Esophagus muscularis mucosa (tissue), 4 donors: ENCODE measurements around the gene STK39. TPM values are rescaled to one million over a fixed set of nuclear protein-coding genes. Genes with fewer than 3 reads are reported as not detected.

Experiments used
- DNase-seq: peaks from one replicate; pipeline ENCODE4 v3.0.0-alpha.2; 2017; ENCODE audit errors: extremely low spot score
- H3K27ac ChIP-seq, 4 donors: fragments of 200-600 bp; sonication (generic); replicated peaks in 1 of 4; 1 replicate in 3 of 4; 2 replicates in 1 of 4; pipeline ENCODE4 v1.5.1; 2016 to 2019; ENCODE audit warnings: mild to moderate bottlenecking in 1 of 4
- H3K27me3 ChIP-seq, 4 donors: fragments of 200-600 bp; sonication (generic); one replicate each; pipeline versions ENCODE4 v1.5.1 to v1.6.0; 2016 to 2019
- H3K36me3 ChIP-seq, 4 donors: fragments of 200-600 bp; sonication (generic); one replicate each; pipeline ENCODE4 v1.5.1; 2016 to 2019
- H3K4me1 ChIP-seq, 4 donors: fragments of 200-600 bp; sonication (generic); one replicate each; pipeline ENCODE4 v1.5.1; 2016 to 2019
- H3K4me3 ChIP-seq, 4 donors: fragments of 200-600 bp; sonication (generic); 1 replicate in 2 of 4; 2 replicates in 2 of 4; pipeline ENCODE4 v1.5.1; 2016 to 2019; ENCODE audit warnings: mild to moderate bottlenecking in 4 of 4, moderate library complexity in 1 of 4
- H3K9me3 ChIP-seq, 4 donors: fragments of 200-600 bp; sonication (generic); 1 replicate in 3 of 4; 2 replicates in 1 of 4; pipeline ENCODE4 v1.5.1; 2016 to 2019
- CTCF ChIP-seq, 3 experiments: fragments of 200-600 bp in 2 of 3; fragments of 450-650 bp in 1 of 3; sonication (generic) in 2 of 3; IDR thresholded peaks; one replicate each; pipeline ENCODE4 v1.5.1; 2017 to 2019; ENCODE audit warnings: antibody characterized with exemption in 3 of 3, mild to moderate bottlenecking in 2 of 3, moderate library complexity in 1 of 3
- EP300 ChIP-seq: sonication (generic); formaldehyde crosslinking; IDR thresholded peaks from one replicate; pipeline ENCODE4 v1.6.1; 2017; ENCODE audit warnings: antibody characterized with exemption
- POLR2A ChIP-seq: fragments of 450-650 bp; IDR thresholded peaks from one replicate; pipeline ENCODE4 v1.6.1; 2017; ENCODE audit warnings: antibody characterized with exemption, moderate library complexity, mild to moderate bottlenecking, low read depth
- POLR2AphosphoS5 ChIP-seq, 2 donors: sonication (generic); formaldehyde crosslinking; IDR thresholded peaks; one replicate each; pipeline ENCODE4 v1.6.1; 2017; ENCODE audit warnings: antibody characterized with exemption in 2 of 2
- WGBS: methylation state at CpG from one replicate; pipeline ENCODE4 v1.1.5; 2018; 5-methylcytosine and 5-hydroxymethylcytosine counted together
- intact Hi-C: fragments of 100-400 bp; cut with DNase I; formaldehyde crosslinking; loops from one replicate; pipeline ENCODE4 v1.15.1; 2023
- total RNA-seq, 4 donors: library from RNA; depleted of rRNA; stranded (reverse); fragments of >200 nt; gene quantifications; one replicate each; pipeline versions ENCODE4 v1.1.0 to v1.2.1, GENCODE V29; 2016

STK39 gene
- total RNA-seq, 4 donors from 2014 or later, result 32.5 to 49.1 (median 41.5) TPM

- no peak for DNase-seq
- intact Hi-C loops, result no loop called here
- 91% methylated on average over 9 of the region's 9 CpGs for WGBS
- Histone ChIP-seq H3K36me3 (peaks cover 0 to 25% (median 6%) of the 10 kb centered on the region in 4 donors), H3K27me3 (no peaks in the 10 kb centered on the region), H3K27ac (no peak overlapping the region), H3K9me3 (no peaks in the 10 kb centered on the region), H3K4me3 (no peak overlapping the region), H3K4me1 (peaks cover 0 to under 1% (median 0%) of the 10 kb centered on the region in 4 donors)
- TF ChIP-seq CTCF (IDR thresholded peaks at IDR 0.05) (no peak), EP300 (no peak), POLR2A (no peak), POLR2AphosphoS5 (IDR thresholded peaks at IDR 0.05) (no peak)
Measured at GRCh38 chr2:168064011-168064998, 183.1 kb downstream of the STK39 start.

- intact Hi-C loops, result no loop called here
- Histone ChIP-seq H3K27ac (no peak overlapping the region), H3K36me3 (peaks cover 0 to 31% (median 9%) of the 10 kb centered on the region in 4 donors), H3K27me3 (no peaks in the 10 kb centered on the region), H3K9me3 (no peaks in the 10 kb centered on the region), H3K4me3 (no peak overlapping the region), H3K4me1 (no peaks in the 10 kb centered on the region)
- TF ChIP-seq POLR2A, result no peak
- TF ChIP-seq EP300, result no peak
- no peak for TF ChIP-seq CTCF (IDR thresholded peaks at IDR 0.05)
- TF ChIP-seq POLR2AphosphoS5 (IDR thresholded peaks at IDR 0.05), result no peak
- DNase-seq, result no peak
- 74% methylated on average over 3 of the region's 3 CpGs for WGBS
Measured at GRCh38 chr2:168062936-168063335, 184.5 kb downstream of the STK39 start.

GRCh38 chr2:168062054-168062453 lies 185.3 kb downstream of the STK39 start:
- TF ChIP-seq CTCF (IDR thresholded peaks at IDR 0.05), result no peak
- TF ChIP-seq POLR2A, result no peak
- no peaks in the 10 kb centered on the region for H3K27me3 ChIP-seq
- WGBS, result 87% methylated on average over 6 of the region's 6 CpGs
- H3K27ac ChIP-seq, result no peak overlapping the region
- no peaks in the 10 kb centered on the region for H3K4me1 ChIP-seq
- no peak for DNase-seq
- intact Hi-C loops, result no loop called here
- H3K9me3 ChIP-seq, result no peaks in the 10 kb centered on the region
- H3K4me3 ChIP-seq, result no peak overlapping the region
- peaks cover 0 to 31% (median 9%) of the 10 kb centered on the region in 4 donors for H3K36me3 ChIP-seq

- Histone ChIP-seq H3K27ac (no peak overlapping the region), H3K9me3 (no peaks in the 10 kb centered on the region), H3K36me3 (peaks cover 0 to 31% (median 9%) of the 10 kb centered on the region in 4 donors), H3K27me3 (no peaks in the 10 kb centered on the region), H3K4me1 (no peaks in the 10 kb centered on the region), H3K4me3 (no peak overlapping the region)
- no peak for DNase-seq
- 88% methylated on average over 3 of the region's 3 CpGs for WGBS
- intact Hi-C loops, result no loop called here
- TF ChIP-seq POLR2AphosphoS5 (IDR thresholded peaks at IDR 0.05) (no peak), CTCF (IDR thresholded peaks at IDR 0.05) (no peak), POLR2A (no peak), EP300 (no peak)
Measured at GRCh38 chr2:168060986-168061750, 186.2 kb downstream of the STK39 start.
